ENCODE measurements around the gene VIL1. TPM values are rescaled to one million over a fixed set of nuclear protein-coding genes. Genes with fewer than 3 reads are reported as not detected.
A peak's percentile ranks its signal among the peaks of the same experiment; 100 is the strongest.

The VIL1 gene
- total and polyA plus RNA-seq, 2 of the 13 experiments (the other 11 are each of a cell fraction or from before 2014, with no cell fraction given), result 287 to 301 TPM

DNA sequence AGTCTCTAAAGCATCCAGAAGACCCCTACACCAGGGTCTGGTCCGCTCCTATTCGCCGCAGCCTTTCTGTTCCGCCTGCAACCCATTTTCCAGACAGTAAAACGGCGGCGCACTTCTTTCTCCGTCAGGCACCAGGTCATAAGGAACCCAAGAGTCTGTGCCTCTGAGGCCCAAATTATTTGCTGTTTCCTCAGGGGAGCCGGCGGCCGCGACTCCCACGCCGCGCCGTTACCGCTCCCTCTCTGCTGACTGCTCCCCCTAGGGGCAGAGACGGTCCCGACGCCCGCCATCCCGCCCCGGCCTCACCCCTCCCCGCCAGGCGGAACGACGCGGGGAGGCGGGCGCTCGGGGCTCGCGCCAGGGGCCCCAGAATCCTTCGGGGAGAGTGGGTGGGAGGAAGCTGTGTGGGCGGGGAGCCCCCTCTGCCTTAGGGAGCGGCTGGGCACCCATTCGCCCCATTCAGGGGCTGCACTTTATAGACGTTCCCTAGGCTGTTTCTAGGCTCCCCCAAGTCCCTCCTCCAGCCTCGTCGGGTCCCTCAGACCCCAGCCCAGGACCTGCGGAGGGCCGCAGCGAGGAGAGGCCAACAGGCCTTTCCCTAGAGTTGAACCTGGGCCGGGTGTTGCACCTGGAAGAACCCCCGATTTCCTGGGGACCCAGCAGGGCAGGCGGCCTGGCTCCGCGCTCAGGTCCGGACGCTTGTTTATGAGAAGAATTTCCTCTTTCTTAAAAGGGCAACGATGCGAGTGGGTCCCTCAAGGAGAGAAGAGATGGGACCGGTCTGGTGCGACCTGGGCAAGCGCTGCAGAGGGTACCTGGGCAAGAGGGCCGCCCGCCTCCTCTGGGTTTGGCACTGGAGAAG, 22.9 kb upstream of the VIL1 start (continued):
- 0 out of 2 replicates have a peak, but pooled peaks have one; percentile 46 for TF ChIP-seq CREBL2 (CRISPR knock-in tag; IDR thresholded peaks at IDR 0.05; ENCODE audit: borderline replicate concordance)
- TF ChIP-seq, protein P1, sequence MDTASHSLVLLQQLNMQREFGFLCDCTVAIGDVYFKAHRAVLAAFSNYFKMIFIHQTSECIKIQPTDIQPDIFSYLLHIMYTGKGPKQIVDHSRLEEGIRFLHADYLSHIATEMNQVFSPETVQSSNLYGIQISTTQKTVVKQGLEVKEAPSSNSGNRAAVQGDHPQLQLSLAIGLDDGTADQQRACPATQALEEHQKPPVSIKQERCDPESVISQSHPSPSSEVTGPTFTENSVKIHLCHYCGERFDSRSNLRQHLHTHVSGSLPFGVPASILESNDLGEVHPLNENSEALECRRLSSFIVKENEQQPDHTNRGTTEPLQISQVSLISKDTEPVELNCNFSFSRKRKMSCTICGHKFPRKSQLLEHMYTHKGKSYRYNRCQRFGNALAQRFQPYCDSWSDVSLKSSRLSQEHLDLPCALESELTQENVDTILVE (CRISPR knock-in tag; IDR thresholded peaks at IDR 0.05), result peak; percentile 93
- 0 out of 2 replicates have a peak, but pooled peaks have one; percentile 19 for TF ChIP-seq ZSCAN30 (CRISPR knock-in tag; IDR thresholded peaks at IDR 0.05)
- TF ChIP-seq HNRNPUL1 (IDR thresholded peaks at IDR 0.05; ENCODE audit: low read depth, low read length), result no peak
- TF ChIP-seq REPIN1 (CRISPR knock-in tag; IDR thresholded peaks at IDR 0.05; ENCODE audit: borderline replicate concordance, low read depth), result peak; percentile 93
- peak in 1 of 2 experiments; percentile 92; a peak in 2 of 4 replicates for TF ChIP-seq KLF16 (CRISPR knock-in tag; IDR thresholded peaks at IDR 0.05)
- TF ChIP-seq RFX3 (CRISPR knock-in tag; IDR thresholded peaks at IDR 0.05), result peak; percentile 40; the same call in 1 of the 2 replicates
- TF ChIP-seq ZNF562 (CRISPR knock-in tag; IDR thresholded peaks at IDR 0.05; ENCODE audit: borderline replicate concordance), result no peak
- peak; percentile 82; the same call in 1 of the 2 replicates for TF ChIP-seq HIC2 (CRISPR knock-in tag; IDR thresholded peaks at IDR 0.05; ENCODE audit: low read depth)
- peak; percentile 87 for TF ChIP-seq ZSCAN31 (CRISPR knock-in tag; IDR thresholded peaks at IDR 0.05; ENCODE audit: low read depth)
- no peak for TF ChIP-seq ZC3H4 (CRISPR knock-in tag; IDR thresholded peaks at IDR 0.05; ENCODE audit: borderline replicate concordance)
- TF ChIP-seq HOMEZ (CRISPR knock-in tag; IDR thresholded peaks at IDR 0.05; ENCODE audit: low read depth), result peak; percentile 79; the same call in 1 of the 2 replicates
- TF ChIP-seq TCF12 (IDR thresholded peaks at IDR 0.05), result no peak
- TF ChIP-seq TCF12 (CRISPR knock-in tag; IDR thresholded peaks at IDR 0.05), result peak; percentile 62
- peak; percentile 81; the same call in 1 of the 2 replicates for TF ChIP-seq YEATS2 (CRISPR knock-in tag; IDR thresholded peaks at IDR 0.05; ENCODE audit: borderline replicate concordance)
- 0 out of 2 replicates have a peak, but pooled peaks have one; percentile 43 for TF ChIP-seq ZNF124 (CRISPR knock-in tag; IDR thresholded peaks at IDR 0.05)
- TF ChIP-seq ZNF772 (CRISPR knock-in tag; IDR thresholded peaks at IDR 0.05), result no peak
- TF ChIP-seq FOXK2 (IDR thresholded peaks at IDR 0.05), result peak; percentile 65; the same call in 1 of the 2 replicates
- no peak for TF ChIP-seq HOXA9 (CRISPR knock-in tag; IDR thresholded peaks at IDR 0.05; ENCODE audit: borderline replicate concordance)
- TF ChIP-seq, protein P2, sequence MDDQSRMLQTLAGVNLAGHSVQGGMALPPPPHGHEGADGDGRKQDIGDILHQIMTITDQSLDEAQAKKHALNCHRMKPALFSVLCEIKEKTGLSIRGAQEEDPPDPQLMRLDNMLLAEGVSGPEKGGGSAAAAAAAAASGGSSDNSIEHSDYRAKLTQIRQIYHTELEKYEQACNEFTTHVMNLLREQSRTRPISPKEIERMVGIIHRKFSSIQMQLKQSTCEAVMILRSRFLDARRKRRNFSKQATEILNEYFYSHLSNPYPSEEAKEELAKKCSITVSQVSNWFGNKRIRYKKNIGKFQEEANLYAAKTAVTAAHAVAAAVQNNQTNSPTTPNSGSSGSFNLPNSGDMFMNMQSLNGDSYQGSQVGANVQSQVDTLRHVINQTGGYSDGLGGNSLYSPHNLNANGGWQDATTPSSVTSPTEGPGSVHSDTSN (CRISPR knock-in tag; IDR thresholded peaks at IDR 0.05; ENCODE audit: borderline replicate concordance), result no peak
- no peak for TF ChIP-seq GABPA (IDR thresholded peaks at IDR 0.05; ENCODE audit: low read depth, low read length)
- TF ChIP-seq GABPA (CRISPR knock-in tag; IDR thresholded peaks at IDR 0.05; ENCODE audit: low read depth), result peak; percentile 81
- TF ChIP-seq ZNF10 (CRISPR knock-in tag; IDR thresholded peaks at IDR 0.05; ENCODE audit: borderline replicate concordance, low read depth), result no peak
- TF ChIP-seq DMAP1 (CRISPR knock-in tag; IDR thresholded peaks at IDR 0.05), result peak; percentile 84
- TF ChIP-seq NFRKB (IDR thresholded peaks at IDR 0.05), result no peak

Measured in HepG2 (cell line).